OCI-LY1 (cell line): ENCODE measurements around the gene MAST4.

Experiments used
- CTCF ChIP-seq: fragments of 200-600 bp; sonication (generic), shearing (Covaris generic); IDR thresholded peaks from 2 replicates; pipeline ENCODE4 v1.5.1; 2017; ENCODE audit warnings: mild to moderate bottlenecking, antibody characterized with exemption, low read length, moderate library complexity, mixed read lengths
- EZH2 ChIP-seq: fragments of 200-600 bp; sonication (generic), shearing (Covaris generic); IDR thresholded peaks from 2 replicates; pipeline ENCODE4 v1.8.0; 2017; ENCODE audit warnings: borderline replicate concordance, mixed run types, mild to moderate bottlenecking, antibody characterized with exemption, low read length, moderate library complexity, mixed read lengths

- TF ChIP-seq EZH2 (no peak), CTCF (no peak)
Observed at GRCh38 chr5:66708368-66708767, 112.2 kb downstream of the MAST4 start.
